ENCODE data around the gene AK2. TPM values are rescaled to one million over a fixed set of nuclear protein-coding genes. Genes with fewer than 3 reads are reported as not detected.

The AK2 gene
- total and polyA plus RNA-seq, 3 donors from 2014 or later: 144 to 219 (median 181) TPM

DNA sequence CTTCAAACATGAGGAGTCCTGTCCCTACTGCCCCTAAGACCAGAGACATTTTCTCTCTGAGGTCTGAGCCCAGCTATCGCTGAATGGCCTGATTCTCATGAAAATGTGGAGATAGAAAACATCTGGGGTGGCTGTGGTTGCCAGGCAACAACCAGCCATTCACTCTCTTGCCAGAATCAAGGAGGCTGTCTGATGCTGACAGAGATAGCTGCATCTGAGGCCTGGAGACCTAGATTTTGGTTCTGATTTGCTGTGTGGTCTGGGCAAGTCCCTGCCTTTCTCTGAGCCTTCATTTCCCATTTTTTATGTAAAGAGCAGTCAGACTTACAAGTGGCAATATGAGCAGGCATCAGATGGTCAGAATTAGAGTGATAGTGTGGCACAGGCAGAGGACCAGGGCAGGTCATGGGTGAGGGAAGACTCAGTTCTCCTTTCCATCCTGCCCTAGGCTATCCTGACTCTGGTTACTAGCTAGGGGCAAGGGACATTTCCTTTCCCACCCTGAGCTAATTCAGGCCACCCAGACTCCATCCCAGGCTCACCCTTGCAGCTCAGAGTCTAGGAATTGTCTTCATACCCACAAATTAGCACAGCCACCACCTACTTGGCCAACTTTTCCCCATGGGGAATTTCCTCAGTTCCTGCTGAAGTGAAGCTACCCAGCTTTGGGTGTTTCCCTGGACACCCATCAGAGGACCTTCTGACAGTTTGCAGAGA is 52.1 kb downstream of the AK2 start:
- intact Hi-C loops (cut with DNase I; ENCODE audit: low total_unique reads): no loop called here
- Histone ChIP-seq H3K9me3 (no peaks in the 10 kb centered on the region), H3K4me3 (no peak overlapping the region), H3K36me3 (ENCODE audit: low read depth, missing control alignments) (no peaks in the 10 kb centered on the region), H3K27ac (no peak overlapping the region), H3K4me1 (peaks cover 9% of the 10 kb centered on the region), H3K27me3 (no peaks in the 10 kb centered on the region)
- WGBS, 2 donors: 90 to 92% methylated on average over 1 of the region's 1 CpG
- TF ChIP-seq, protein P1, sequence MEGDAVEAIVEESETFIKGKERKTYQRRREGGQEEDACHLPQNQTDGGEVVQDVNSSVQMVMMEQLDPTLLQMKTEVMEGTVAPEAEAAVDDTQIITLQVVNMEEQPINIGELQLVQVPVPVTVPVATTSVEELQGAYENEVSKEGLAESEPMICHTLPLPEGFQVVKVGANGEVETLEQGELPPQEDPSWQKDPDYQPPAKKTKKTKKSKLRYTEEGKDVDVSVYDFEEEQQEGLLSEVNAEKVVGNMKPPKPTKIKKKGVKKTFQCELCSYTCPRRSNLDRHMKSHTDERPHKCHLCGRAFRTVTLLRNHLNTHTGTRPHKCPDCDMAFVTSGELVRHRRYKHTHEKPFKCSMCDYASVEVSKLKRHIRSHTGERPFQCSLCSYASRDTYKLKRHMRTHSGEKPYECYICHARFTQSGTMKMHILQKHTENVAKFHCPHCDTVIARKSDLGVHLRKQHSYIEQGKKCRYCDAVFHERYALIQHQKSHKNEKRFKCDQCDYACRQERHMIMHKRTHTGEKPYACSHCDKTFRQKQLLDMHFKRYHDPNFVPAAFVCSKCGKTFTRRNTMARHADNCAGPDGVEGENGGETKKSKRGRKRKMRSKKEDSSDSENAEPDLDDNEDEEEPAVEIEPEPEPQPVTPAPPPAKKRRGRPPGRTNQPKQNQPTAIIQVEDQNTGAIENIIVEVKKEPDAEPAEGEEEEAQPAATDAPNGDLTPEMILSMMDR (IDR thresholded peaks at IDR 0.05): no peak
- TF ChIP-seq POLR2A (IDR thresholded peaks at IDR 0.05): no peak
- no peak for DNase-seq

DNA sequence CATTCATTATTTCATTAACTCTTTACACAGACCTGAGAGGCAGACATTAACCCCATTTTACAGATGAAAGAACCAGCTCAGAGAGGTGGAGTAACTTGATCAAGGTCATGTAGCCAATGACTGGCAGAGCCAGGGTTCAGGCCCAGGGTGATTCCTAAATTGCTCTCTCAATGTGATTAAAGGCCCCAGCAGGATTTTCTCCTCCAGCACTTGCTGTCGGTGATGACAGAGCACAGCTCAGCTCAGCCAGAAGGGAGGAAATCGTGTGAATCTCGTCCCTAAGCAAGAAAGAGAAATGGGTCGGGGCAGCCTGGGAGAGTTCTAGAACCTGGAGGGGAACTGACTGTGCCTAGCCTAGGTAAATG is 52.6 kb downstream of the AK2 start:
- no peak for DNase-seq
- intact Hi-C loops (cut with DNase I; ENCODE audit: low total_unique reads): no loop called here
- no peaks in the 10 kb centered on the region for H3K27me3 ChIP-seq
- H3K4me1 ChIP-seq: peaks cover 6% of the 10 kb centered on the region
- no peaks in the 10 kb centered on the region for H3K36me3 ChIP-seq (ENCODE audit: low read depth, missing control alignments)
- TF ChIP-seq, protein P1 (IDR thresholded peaks at IDR 0.05): no peak
- no peak for TF ChIP-seq POLR2A (IDR thresholded peaks at IDR 0.05)
- no peak overlapping the region for H3K4me3 ChIP-seq
- no peak overlapping the region for H3K27ac ChIP-seq
- WGBS, 2 donors: 76 to 88% methylated on average over 4 of the region's 4 CpGs
- no peaks in the 10 kb centered on the region for H3K9me3 ChIP-seq

DNA sequence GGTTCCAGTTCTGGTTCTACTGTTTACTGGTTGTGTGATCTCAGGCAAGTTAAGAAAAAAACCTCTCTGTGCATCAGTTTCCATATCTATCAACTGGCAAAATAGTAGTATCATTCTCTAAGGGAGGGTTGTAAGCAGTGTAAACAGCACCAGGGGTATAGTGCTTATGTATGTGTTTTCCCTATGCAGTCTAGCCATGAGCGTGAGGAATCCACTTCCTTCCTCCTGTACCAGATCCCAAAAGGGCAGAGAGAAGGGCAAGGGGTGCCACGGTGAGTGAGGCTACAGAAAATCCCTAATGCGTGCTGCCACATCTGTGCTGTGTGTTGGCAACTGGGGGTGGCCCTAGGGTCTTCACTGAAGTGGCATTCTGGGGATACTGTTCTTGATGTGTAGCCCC is 53.7 kb downstream of the AK2 start:
- TF ChIP-seq, protein P1 (IDR thresholded peaks at IDR 0.05): no peak
- no peak for TF ChIP-seq POLR2A (IDR thresholded peaks at IDR 0.05)
- intact Hi-C loops (cut with DNase I; ENCODE audit: low total_unique reads): no loop called here

DNA sequence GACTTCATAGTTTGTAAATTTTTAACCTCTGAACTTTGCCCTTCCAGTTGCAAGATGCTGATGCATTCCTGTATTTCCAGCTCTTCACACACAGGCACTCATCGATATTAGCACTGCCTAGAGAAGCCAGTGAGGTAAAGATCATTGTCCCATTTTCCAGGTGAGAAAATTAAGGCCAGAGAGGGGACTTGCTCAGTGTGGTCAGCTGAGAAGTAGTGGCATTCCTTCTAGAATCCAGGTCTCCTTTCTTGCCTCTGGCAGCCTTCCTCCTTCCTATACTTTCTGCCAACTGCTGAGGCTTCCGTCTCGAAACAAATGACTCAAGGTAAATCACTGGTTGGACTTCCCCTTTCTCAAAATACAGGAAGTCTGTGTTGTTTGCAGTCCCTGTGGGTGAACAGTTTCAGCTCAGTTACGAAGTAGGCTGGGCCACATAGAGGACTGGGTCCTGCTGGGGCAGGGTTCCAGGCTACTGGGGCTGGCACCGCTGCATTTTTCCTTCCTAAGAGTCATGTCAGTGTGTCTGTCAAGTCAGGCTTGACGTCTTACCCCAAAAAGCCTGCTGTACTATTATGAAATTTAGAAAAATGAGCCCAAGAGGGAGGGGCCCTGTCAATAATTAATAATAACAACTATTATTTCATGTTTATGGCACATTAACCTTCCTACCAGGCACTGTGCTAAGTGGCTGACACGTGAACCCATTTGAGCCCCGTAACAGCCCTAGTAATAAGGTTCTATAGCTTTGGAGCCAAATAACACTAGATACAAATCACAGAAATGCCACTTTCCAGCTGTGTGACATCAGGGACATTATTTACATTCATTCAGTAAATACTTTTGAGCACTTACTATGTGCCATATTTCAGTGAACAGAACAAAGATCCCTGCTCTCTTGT is 55.4 kb downstream of the AK2 start:
- 65 to 76% methylated on average over 8 of the region's 8 CpGs for WGBS, 2 donors
- intact Hi-C loops (cut with DNase I; ENCODE audit: low total_unique reads): no loop called here
- peak; percentile 27 for DNase-seq
- Histone ChIP-seq H3K9me3 (no peaks in the 10 kb centered on the region), H3K27me3 (no peaks in the 10 kb centered on the region), H3K36me3 (ENCODE audit: low read depth, missing control alignments) (no peaks in the 10 kb centered on the region), H3K4me3 (no peak overlapping the region), H3K27ac (peak overlapping the region in 1 of 2 donors; percentile 42), H3K4me1 (no peaks in the 10 kb centered on the region)
- TF ChIP-seq, protein P1 (IDR thresholded peaks at IDR 0.05): no peak
- no peak for TF ChIP-seq POLR2A (IDR thresholded peaks at IDR 0.05)

More for the DNA sequence above, 53.7 kb downstream of the AK2 start:
- Histone ChIP-seq H3K27me3 (no peaks in the 10 kb centered on the region), H3K9me3 (no peaks in the 10 kb centered on the region), H3K27ac (no peak overlapping the region), H3K36me3 (ENCODE audit: low read depth, missing control alignments) (no peaks in the 10 kb centered on the region), H3K4me1 (no peaks in the 10 kb centered on the region), H3K4me3 (no peak overlapping the region)
- WGBS, 2 donors: 86 to 90% methylated on average over 3 of the region's 3 CpGs
- no peak for DNase-seq
